ENCODE measurements around the gene ANKMY1. TPM values are rescaled to one million over a fixed set of nuclear protein-coding genes. Genes with fewer than 3 reads are reported as not detected.
"Not testable (repeated sequence)": the region's sequence is repeated elsewhere in the genome, so short reads cannot be mapped to it uniquely, and the experiment has no call there.

The ANKMY1 gene
- total RNA-seq, 2 donors from 2014 or later: 31.6 to 44.9 TPM

DNA sequence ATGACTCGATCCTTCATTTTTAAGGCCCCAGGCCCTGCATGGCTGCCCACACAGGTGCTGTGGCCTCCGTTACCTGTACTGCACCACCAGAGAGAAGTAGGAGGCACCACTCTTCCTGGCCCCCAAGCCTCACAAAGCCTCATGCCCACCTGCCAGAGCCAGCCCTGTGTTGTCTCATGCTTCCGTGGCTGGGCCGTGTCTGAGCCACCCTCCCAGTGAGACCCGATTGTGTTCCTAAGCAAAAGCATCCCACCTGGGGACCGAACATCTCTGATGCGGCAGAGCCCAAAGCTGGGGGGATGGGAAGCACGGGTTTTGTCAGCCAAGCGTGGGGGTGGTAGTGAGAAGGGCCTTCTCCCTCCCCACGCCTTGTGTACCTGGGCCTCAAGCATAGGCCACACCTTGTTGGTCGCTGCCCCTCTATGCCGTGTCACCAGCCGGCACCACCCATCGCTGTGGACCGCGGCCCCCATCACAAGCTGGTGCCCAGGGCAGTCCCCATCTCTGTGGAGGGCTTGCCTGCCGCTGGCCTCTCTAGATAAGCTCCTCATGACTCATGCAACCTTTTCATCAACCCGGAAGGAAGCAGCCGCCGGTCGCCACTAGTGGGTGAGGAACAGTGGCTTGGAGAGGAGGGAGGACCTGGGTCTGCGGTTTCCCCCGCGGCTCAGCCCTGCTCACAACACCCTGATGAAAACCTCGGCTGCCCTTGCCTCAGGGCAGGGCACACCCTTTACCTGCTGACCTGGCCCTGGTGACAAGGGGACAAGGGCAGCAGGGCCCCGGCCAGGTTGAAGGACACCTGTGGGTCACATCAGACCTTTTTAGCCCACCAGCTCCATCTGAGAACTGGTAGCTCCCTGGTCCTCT lies 7.8 kb upstream of the ANKMY1 start:
- peak; percentile 62 to 66 for ATAC-seq (replicated peaks in 1 of 2)
- Mint-ChIP-seq H3K9me3 (no peaks in the 10 kb centered on the region), H3K27me3 (ENCODE audit: low read depth) (no peaks in the 10 kb centered on the region), H3K4me1 (ENCODE audit: low read depth) (peaks cover 72% of the 10 kb centered on the region), H3K27ac (peak overlapping the region; percentile 96), H3K4me3 (peak overlapping the region; percentile 94 to 97), H3K36me3 (ENCODE audit: insufficient read depth in 2 of 2) (peaks cover 15 to 18% of the 10 kb centered on the region in 2 donors)
- DNase-seq: peak; percentile 93 to 95

DNA sequence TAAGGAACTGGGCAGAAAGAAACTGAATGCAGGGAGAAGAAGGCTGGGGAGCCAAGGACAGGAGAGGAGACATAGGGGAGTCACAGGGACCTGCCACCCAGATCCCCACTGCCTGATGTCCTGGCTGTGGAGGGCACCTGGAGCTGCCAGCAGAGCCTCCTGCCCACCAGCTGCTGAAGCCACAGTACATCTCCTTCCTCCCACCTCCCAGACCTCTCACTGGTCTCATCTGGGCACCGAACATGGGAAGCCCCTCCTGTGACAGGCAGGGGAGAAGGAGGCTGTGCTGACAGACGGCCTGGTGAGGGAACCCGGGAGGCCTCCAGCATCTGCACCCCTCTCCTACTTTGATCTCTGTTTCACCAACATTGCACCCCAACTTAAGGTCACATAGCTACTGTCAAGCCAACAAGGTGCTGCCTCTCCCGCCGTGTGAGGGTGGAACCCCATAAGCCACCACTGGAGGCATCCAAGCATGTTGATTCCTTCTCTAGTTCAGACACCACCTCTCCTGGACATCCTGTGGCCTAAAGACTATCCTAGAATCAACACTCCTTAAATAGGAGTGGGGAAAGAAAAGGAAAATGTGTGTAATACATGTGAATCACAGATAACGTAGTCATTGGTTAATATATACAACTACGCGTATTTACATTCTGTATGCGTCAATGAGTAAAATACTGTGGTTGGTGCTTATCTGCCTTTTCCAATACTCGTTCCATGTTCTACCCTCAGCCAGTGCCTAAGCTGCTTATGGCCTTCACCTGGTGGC lies 7.0 kb upstream of the ANKMY1 start:
- ATAC-seq (replicated peaks in 1 of 2) (no peak), DNase-seq (peak; percentile 47 to 60)
- H3K4me3 Mint-ChIP-seq: peak overlapping the region; percentile 94 to 97
- H3K27ac Mint-ChIP-seq: peak overlapping the region; percentile 96
- no peaks in the 10 kb centered on the region for H3K9me3 Mint-ChIP-seq
- H3K36me3 Mint-ChIP-seq (ENCODE audit: insufficient read depth in 2 of 2): peaks cover 15 to 18% of the 10 kb centered on the region in 2 donors
- no peaks in the 10 kb centered on the region for H3K27me3 Mint-ChIP-seq (ENCODE audit: low read depth)
- peaks cover 66% of the 10 kb centered on the region for H3K4me1 Mint-ChIP-seq (ENCODE audit: low read depth)

DNA sequence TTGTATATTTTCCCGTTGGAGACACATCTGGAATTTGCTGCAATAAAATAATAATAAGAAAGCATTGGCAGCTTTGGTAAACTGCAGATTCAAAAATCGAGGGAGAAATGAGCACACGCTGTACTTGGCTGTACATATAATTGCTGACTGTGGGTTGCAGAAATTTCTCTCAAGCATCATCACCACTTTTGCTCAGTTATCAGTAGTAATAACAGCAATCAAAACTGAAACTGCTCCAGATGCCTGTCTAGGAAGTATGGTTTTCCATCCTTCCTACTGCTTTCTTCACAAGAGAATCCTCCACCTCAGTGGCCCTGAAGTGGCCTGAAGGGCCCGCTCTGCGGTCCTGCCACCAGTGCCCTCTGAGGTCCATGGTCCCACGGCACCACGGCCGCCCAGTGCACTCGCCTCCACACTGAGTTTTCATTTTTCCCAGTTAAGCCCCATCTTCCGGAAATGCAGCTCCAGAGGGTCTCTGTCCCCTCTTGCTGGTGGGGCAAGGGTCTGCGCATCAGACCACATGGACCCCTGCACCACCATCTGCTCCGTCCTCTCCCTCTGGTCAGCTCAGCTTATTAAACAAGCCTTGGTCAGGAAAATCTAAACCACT lies 6.3 kb upstream of the ANKMY1 start:
- peak overlapping the region; percentile 96 for H3K27ac Mint-ChIP-seq
- H3K9me3 Mint-ChIP-seq: no peaks in the 10 kb centered on the region
- peak overlapping the region; percentile 94 to 97 for H3K4me3 Mint-ChIP-seq
- no peaks in the 10 kb centered on the region for H3K27me3 Mint-ChIP-seq (ENCODE audit: low read depth)
- peaks cover 67% of the 10 kb centered on the region for H3K4me1 Mint-ChIP-seq (ENCODE audit: low read depth)
- H3K36me3 Mint-ChIP-seq (ENCODE audit: insufficient read depth in 2 of 2): peaks cover 15 to 19% of the 10 kb centered on the region in 2 donors
- ATAC-seq (replicated peaks in 1 of 2) (no peak), DNase-seq (peak in 1 of 2 donors; percentile 3)

GRCh38 chr2:240563231-240563630 lies 5.4 kb upstream of the ANKMY1 start:
- not testable (repeated sequence) for H3K9me3 Mint-ChIP-seq; DNase-seq; ATAC-seq (replicated peaks in 1 of 2); H3K27me3 Mint-ChIP-seq (ENCODE audit: low read depth)
- peaks cover 15 to 19% of the 10 kb centered on the region in 2 donors for H3K36me3 Mint-ChIP-seq (ENCODE audit: insufficient read depth in 2 of 2)
- H3K4me1 Mint-ChIP-seq (ENCODE audit: low read depth): peaks cover 75% of the 10 kb centered on the region
- peak overlapping the region; percentile 83 to 100 for H3K4me3 Mint-ChIP-seq
- peak overlapping the region; percentile 38 for H3K27ac Mint-ChIP-seq

DNA sequence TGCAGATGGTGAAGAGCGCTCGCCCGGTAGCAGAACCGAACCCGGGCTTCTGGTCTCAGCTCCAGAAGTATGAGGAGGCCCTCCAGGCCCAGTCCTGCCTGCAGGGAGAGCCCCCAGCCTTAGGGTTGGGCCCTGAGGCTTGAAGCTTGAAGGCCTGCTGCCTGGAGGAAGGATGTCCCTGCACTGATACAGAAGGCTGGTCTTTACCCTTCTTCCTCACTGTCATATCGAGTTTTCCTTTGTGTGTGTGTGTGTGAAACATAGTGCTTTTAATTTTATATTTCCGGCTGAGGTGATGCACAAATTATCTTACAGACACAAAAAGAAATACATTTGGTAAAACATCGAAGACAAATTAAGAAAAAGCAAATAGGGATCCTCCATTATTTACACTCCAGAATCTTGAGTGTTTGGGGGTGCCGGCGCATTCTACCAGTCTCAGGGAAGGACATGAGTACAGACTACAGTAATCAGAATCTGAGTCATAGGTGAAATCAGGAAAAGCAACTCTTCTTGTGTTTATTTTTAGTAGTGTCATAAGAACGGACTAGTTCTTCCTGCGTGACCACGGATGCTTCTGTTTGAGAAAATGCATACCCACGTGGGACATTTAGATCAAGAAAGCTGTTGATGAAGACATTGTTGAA lies 3.7 kb upstream of the ANKMY1 start:
- H3K4me3 Mint-ChIP-seq: peak overlapping the region; percentile 83 to 100
- ATAC-seq (replicated peaks in 1 of 2): no peak
- no peaks in the 10 kb centered on the region for H3K27me3 Mint-ChIP-seq (ENCODE audit: low read depth)
- H3K4me1 Mint-ChIP-seq (ENCODE audit: low read depth): peaks cover 77% of the 10 kb centered on the region
- peaks cover 10 to 17% of the 10 kb centered on the region in 2 donors for H3K36me3 Mint-ChIP-seq (ENCODE audit: insufficient read depth in 2 of 2)
- peak overlapping the region; percentile 98 for H3K27ac Mint-ChIP-seq
- no peaks in the 10 kb centered on the region for H3K9me3 Mint-ChIP-seq
- peak in 1 of 2 donors; percentile 27 for DNase-seq

DNA sequence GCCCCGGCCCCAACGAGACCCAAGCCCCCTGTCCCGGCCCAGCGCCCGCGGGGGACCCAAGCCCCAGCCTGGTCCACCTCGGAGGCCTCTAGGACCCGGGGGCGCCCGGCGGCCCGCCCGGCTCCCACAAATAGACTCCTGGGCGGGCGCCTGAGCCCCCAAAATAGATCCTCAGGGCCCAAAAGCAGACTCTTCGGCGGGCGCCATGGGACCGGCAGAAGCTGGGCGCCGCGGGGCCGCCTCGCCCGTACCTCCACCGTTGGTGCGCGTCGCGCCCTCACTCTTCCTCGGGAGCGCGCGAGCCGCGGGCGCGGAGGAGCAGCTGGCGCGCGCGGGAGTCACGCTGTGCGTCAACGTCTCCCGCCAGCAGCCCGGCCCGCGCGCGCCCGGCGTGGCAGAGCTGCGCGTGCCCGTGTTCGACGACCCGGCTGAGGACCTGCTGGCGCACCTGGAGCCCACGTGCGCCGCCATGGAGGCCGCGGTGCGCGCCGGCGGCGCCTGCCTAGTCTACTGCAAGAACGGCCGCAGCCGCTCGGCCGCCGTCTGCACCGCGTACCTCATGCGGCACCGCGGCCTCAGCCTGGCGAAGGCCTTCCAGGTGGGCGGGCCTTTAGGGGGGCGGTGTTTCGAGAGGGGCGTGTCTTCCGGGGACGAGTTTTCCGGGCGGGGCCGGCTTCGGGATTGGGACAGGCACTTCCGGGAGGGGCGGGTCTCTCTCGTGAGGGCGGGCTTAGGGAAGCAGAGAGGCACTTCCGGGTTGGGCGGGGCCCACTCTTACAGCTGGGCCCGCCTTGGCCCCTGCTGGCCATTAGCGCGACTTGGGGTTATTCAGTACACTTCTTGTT lies 2.9 kb upstream of the ANKMY1 start:
- peak overlapping the region; percentile 98 for H3K27ac Mint-ChIP-seq
- DNase-seq (peak; percentile 100), ATAC-seq (replicated peaks in 1 of 2) (peak; percentile 65)
- peaks cover 10 to 17% of the 10 kb centered on the region in 2 donors for H3K36me3 Mint-ChIP-seq (ENCODE audit: insufficient read depth in 2 of 2)
- H3K27me3 Mint-ChIP-seq (ENCODE audit: low read depth): no peaks in the 10 kb centered on the region
- H3K4me3 Mint-ChIP-seq: peak overlapping the region; percentile 83 to 100
- H3K4me1 Mint-ChIP-seq (ENCODE audit: low read depth): peaks cover 79% of the 10 kb centered on the region
- no peaks in the 10 kb centered on the region for H3K9me3 Mint-ChIP-seq

DNA sequence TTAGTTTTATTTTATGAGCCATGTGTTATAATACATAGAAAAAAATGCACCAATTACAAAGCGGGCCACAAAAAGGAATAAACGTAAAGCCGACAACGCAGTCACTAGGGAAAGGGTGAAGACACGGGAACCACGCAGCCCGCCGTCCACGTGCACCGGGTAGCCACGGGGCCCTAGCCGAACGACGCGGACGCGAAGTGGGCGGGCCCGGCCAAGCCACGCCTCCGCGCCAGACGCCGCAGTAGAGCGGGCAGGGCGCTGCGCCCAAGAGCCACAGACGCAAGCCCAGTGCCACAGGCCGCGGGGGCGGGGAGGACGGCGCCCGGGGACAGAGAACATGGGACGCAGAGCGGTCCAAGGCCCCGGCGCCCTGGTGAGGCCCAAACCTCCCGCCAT lies 2.3 kb upstream of the ANKMY1 start, which contains the start of gene DUSP28:
Gene DUSP28, plus strand, starts transcription at position 274 of the 396 bp plus-strand sequence. CDS start 328 bp downstream, outside the sequence.
- no peaks in the 10 kb centered on the region for H3K27me3 Mint-ChIP-seq (ENCODE audit: low read depth)
- no peaks in the 10 kb centered on the region for H3K9me3 Mint-ChIP-seq
- peak within 1 kb of the TSS; percentile 98 for H3K27ac Mint-ChIP-seq
- peak; percentile 94 to 95 for DNase-seq
- H3K36me3 Mint-ChIP-seq (ENCODE audit: insufficient read depth in 2 of 2): peaks cover 10 to 19% of the 10 kb centered on the region in 2 donors
- peak within 1 kb of the TSS; percentile 83 to 100 for H3K4me3 Mint-ChIP-seq
- H3K4me1 Mint-ChIP-seq (ENCODE audit: low read depth): peaks cover 73% of the 10 kb centered on the region
- peak; percentile 66 to 67 for ATAC-seq (replicated peaks in 1 of 2)

GRCh38 chr2:240559286-240559685 lies 1.5 kb upstream of the ANKMY1 start:
- no peak for ATAC-seq (replicated peaks in 1 of 2)
- Mint-ChIP-seq H3K4me1 (ENCODE audit: low read depth) (peaks cover 65% of the 10 kb centered on the region), H3K9me3 (no peaks in the 10 kb centered on the region), H3K27ac (peak overlapping the region; percentile 82), H3K27me3 (ENCODE audit: low read depth) (no peaks in the 10 kb centered on the region), H3K36me3 (ENCODE audit: insufficient read depth in 2 of 2) (peaks cover 8 to 15% of the 10 kb centered on the region in 2 donors), H3K4me3 (peak overlapping the region; percentile 83 to 100)
- peak in 1 of 2 donors; percentile 11 for DNase-seq

GRCh38 chr2:240558236-240558761 lies 511 bp upstream of the ANKMY1 start:
- Mint-ChIP-seq H3K27me3 (ENCODE audit: low read depth) (no peaks in the 10 kb centered on the region), H3K36me3 (ENCODE audit: insufficient read depth in 2 of 2) (peaks cover 5 to 11% of the 10 kb centered on the region in 2 donors), H3K4me1 (ENCODE audit: low read depth) (peaks cover 55% of the 10 kb centered on the region), H3K4me3 (peak overlapping the region; percentile 83 to 100), H3K9me3 (no peaks in the 10 kb centered on the region), H3K27ac (no peak overlapping the region)
- peak in 1 of 2 donors; percentile 3 for DNase-seq
- ATAC-seq (replicated peaks in 1 of 2): no peak

- ATAC-seq (replicated peaks in 1 of 2) (no peak), DNase-seq (no peak)
- Mint-ChIP-seq H3K36me3 (ENCODE audit: insufficient read depth in 2 of 2) (peaks cover 5 to 8% of the 10 kb centered on the region in 2 donors), H3K4me3 (peak overlapping the region; percentile 10 to 63), H3K27me3 (ENCODE audit: low read depth) (no peaks in the 10 kb centered on the region), H3K27ac (no peak overlapping the region), H3K9me3 (no peaks in the 10 kb centered on the region), H3K4me1 (ENCODE audit: low read depth) (peaks cover 44% of the 10 kb centered on the region)
These were observed 562 bp downstream of the ANKMY1 start for GRCh38 chr2:240557101-240557751.

GRCh38 chr2:240556553-240557100 lies 1.2 kb downstream of the ANKMY1 start:
- DNase-seq (peak; percentile 78 to 80), ATAC-seq (replicated peaks in 1 of 2) (no peak)
- H3K27ac Mint-ChIP-seq: no peak overlapping the region
- peak overlapping the region; percentile 10 to 63 for H3K4me3 Mint-ChIP-seq
- H3K9me3 Mint-ChIP-seq: no peaks in the 10 kb centered on the region
- H3K4me1 Mint-ChIP-seq (ENCODE audit: low read depth): peaks cover 38% of the 10 kb centered on the region
- H3K36me3 Mint-ChIP-seq (ENCODE audit: insufficient read depth in 2 of 2): peaks cover 6 to 14% of the 10 kb centered on the region in 2 donors
- no peaks in the 10 kb centered on the region for H3K27me3 Mint-ChIP-seq (ENCODE audit: low read depth)
